Breast epithelium (tissue), 4 donors: Measurements from ENCODE around the gene CADPS2. TPM values are rescaled to one million over a fixed set of nuclear protein-coding genes. Genes with fewer than 3 reads are reported as not detected.

Source experiments
- DNase-seq, 2 donors: peaks; one replicate each; pipeline ENCODE4 v3.0.0-alpha.2; 2019; ENCODE audit warnings: low spot score in 2 of 2
- H3K27ac ChIP-seq, 2 donors: fragments of 200-600 bp; sonication (generic) in 1 of 2; one replicate each; pipeline ENCODE4 v1.5.1; 2016 to 2019; ENCODE audit warnings: mild to moderate bottlenecking in 1 of 2
- H3K27me3 ChIP-seq, 2 donors: fragments of 200-600 bp; sonication (generic) in 1 of 2; one replicate each; pipeline versions ENCODE4 v1.5.1 to v1.6.0; 2017 to 2019; ENCODE audit warnings: control low read depth in 1 of 2, mild to moderate bottlenecking in 1 of 2
- H3K36me3 ChIP-seq: fragments of 200-600 bp; one replicate; pipeline ENCODE4 v1.5.1; 2019
- H3K4me1 ChIP-seq, 2 donors: fragments of 200-600 bp; sonication (generic); one replicate each; pipeline ENCODE4 v1.5.1; 2016 to 2019; ENCODE audit warnings: control low read depth in 1 of 2
- H3K4me3 ChIP-seq, 3 donors: fragments of 200-600 bp; sonication (generic); 1 replicate in 2 of 3; 2 replicates in 1 of 3; pipeline ENCODE4 v1.5.1; 2016 to 2019; ENCODE audit warnings: mild to moderate bottlenecking in 3 of 3, moderate library complexity in 2 of 3
- H3K9me3 ChIP-seq, 2 donors: fragments of 200-600 bp; sonication (generic) in 1 of 2; one replicate each; pipeline ENCODE4 v1.5.1; 2016 to 2019; ENCODE audit warnings: control low read depth in 1 of 2
- CTCF ChIP-seq, 3 donors: fragments of 450-650 bp; IDR thresholded peaks; one replicate each; pipeline ENCODE4 v1.5.1; 2016 to 2017; ENCODE audit warnings: antibody characterized with exemption in 3 of 3, mild to moderate bottlenecking in 3 of 3, moderate library complexity in 3 of 3
- POLR2A ChIP-seq: fragments of 450-650 bp; IDR thresholded peaks from one replicate; pipeline ENCODE4 v1.6.1; 2016; ENCODE audit warnings: antibody characterized with exemption, mild to moderate bottlenecking, moderate library complexity
- POLR2AphosphoS5 ChIP-seq, 3 donors: sonication (generic); formaldehyde crosslinking; IDR thresholded peaks; one replicate each; pipeline ENCODE4 v1.6.1; 2017; ENCODE audit warnings: antibody characterized with exemption in 3 of 3
- intact Hi-C: fragments of 100-400 bp; cut with DNase I; formaldehyde crosslinking; loops from one replicate; pipeline ENCODE4 v1.15.1; 2023; ENCODE audit warnings: low total_unique reads
- total RNA-seq, 3 donors: library from RNA; depleted of rRNA; stranded (reverse); fragments of >200 nt; gene quantifications; one replicate each; pipeline ENCODE4 v1.1.0, GENCODE V29; 2016

CADPS2 gene
- total RNA-seq, 3 donors from 2014 or later: 12.3 to 67.5 (median 66.5) TPM

GRCh38 chr7:122694697-122695096 is 191.6 kb downstream of the CADPS2 start:
- TF ChIP-seq POLR2A (no peak), CTCF (IDR thresholded peaks at IDR 0.05) (no peak), POLR2AphosphoS5 (IDR thresholded peaks at IDR 0.05) (no peak)

GRCh38 chr7:122692769-122693309 is 193.4 kb downstream of the CADPS2 start:
- intact Hi-C loops: loop anchor here (5.0 kb wide), 1 partner anchor 589 kb away; no protein-coding TSS in a partner anchor
- TF ChIP-seq POLR2AphosphoS5 (IDR thresholded peaks at IDR 0.05) (no peak), CTCF (IDR thresholded peaks at IDR 0.05) (no peak), POLR2A (no peak)
- H3K27me3 ChIP-seq: no peaks in the 10 kb centered on the region
- DNase-seq: no peak
- no peak overlapping the region for H3K27ac ChIP-seq
- no peaks in the 10 kb centered on the region for H3K36me3 ChIP-seq
- H3K9me3 ChIP-seq: no peaks in the 10 kb centered on the region
- H3K4me3 ChIP-seq: no peak overlapping the region
- no peaks in the 10 kb centered on the region for H3K4me1 ChIP-seq

More at GRCh38 chr7:122694697-122695096, 191.6 kb downstream of the CADPS2 start:
- no peaks in the 10 kb centered on the region for H3K36me3 ChIP-seq
- no peaks in the 10 kb centered on the region for H3K27me3 ChIP-seq
- intact Hi-C loops: loop anchor here (5.0 kb wide), 1 partner anchor 588 kb away; no protein-coding TSS in a partner anchor
- no peaks in the 10 kb centered on the region for H3K4me1 ChIP-seq
- no peak for DNase-seq
- no peak overlapping the region for H3K27ac ChIP-seq
- H3K4me3 ChIP-seq: no peak overlapping the region
- H3K9me3 ChIP-seq: no peaks in the 10 kb centered on the region

- H3K9me3 ChIP-seq: no peaks in the 10 kb centered on the region
- DNase-seq: no peak
- H3K27me3 ChIP-seq: no peaks in the 10 kb centered on the region
- intact Hi-C loops: loop anchor here (5.0 kb wide), 1 partner anchor 591 kb away; no protein-coding TSS in a partner anchor
- H3K4me1 ChIP-seq: no peaks in the 10 kb centered on the region
- no peaks in the 10 kb centered on the region for H3K36me3 ChIP-seq
- H3K27ac ChIP-seq: no peak overlapping the region
- TF ChIP-seq POLR2A (no peak), CTCF (IDR thresholded peaks at IDR 0.05) (no peak), POLR2AphosphoS5 (IDR thresholded peaks at IDR 0.05) (no peak)
- no peak overlapping the region for H3K4me3 ChIP-seq
Measured at GRCh38 chr7:122691569-122692235, 194.6 kb downstream of the CADPS2 start.

GRCh38 chr7:122689346-122690109 is 196.7 kb downstream of the CADPS2 start:
- no peak for TF ChIP-seq CTCF (IDR thresholded peaks at IDR 0.05)
- TF ChIP-seq POLR2A: no peak
- TF ChIP-seq POLR2AphosphoS5 (IDR thresholded peaks at IDR 0.05): no peak
- no peak for DNase-seq
- Histone ChIP-seq H3K4me1 (no peaks in the 10 kb centered on the region), H3K4me3 (no peak overlapping the region), H3K36me3 (no peaks in the 10 kb centered on the region), H3K9me3 (no peaks in the 10 kb centered on the region), H3K27me3 (no peaks in the 10 kb centered on the region), H3K27ac (no peak overlapping the region)
- intact Hi-C loops: loop anchor here (5.0 kb wide), 1 partner anchor 593 kb away; no protein-coding TSS in a partner anchor
